Progenitor cell of endocrine pancreas (in vitro differentiated cells): ENCODE data around the gene NBAS. TPM values are rescaled to one million over a fixed set of nuclear protein-coding genes. Genes with fewer than 3 reads are reported as not detected.

ENCODE experiments used
- DNase-seq: peaks from one replicate; pipeline ENCODE4 v3.0.0; 2021; ENCODE audit warnings: low spot score; ENCODE audit not compliant: unreplicated experiment
- H3K27ac Mint-ChIP-seq: 2 replicates; pipeline ENCODE4 v1.8.0; 2021; ENCODE audit warnings: mild to moderate bottlenecking, moderate library complexity, mixed read lengths
- H3K27me3 Mint-ChIP-seq: 2 replicates; pipeline ENCODE4 v1.8.0; 2021; ENCODE audit warnings: mixed read lengths
- H3K36me3 Mint-ChIP-seq: 2 replicates; pipeline ENCODE4 v1.8.0; 2022; ENCODE audit warnings: mixed read lengths; ENCODE audit not compliant: insufficient read depth
- H3K4me1 Mint-ChIP-seq: 2 replicates; pipeline ENCODE4 v1.8.0; 2021; ENCODE audit warnings: low read depth, mixed read lengths
- H3K4me3 Mint-ChIP-seq: 2 replicates; pipeline ENCODE4 v1.8.0; 2021; ENCODE audit warnings: low read depth, mild to moderate bottlenecking, moderate library complexity, mixed read lengths
- H3K9me3 Mint-ChIP-seq: 2 replicates; pipeline ENCODE4 v1.8.0; 2021; ENCODE audit warnings: low read depth, mixed read lengths
- CTCF ChIP-seq: fragments of 200-600 bp; sonication (generic); IDR thresholded peaks from one replicate; pipeline ENCODE4 v1.5.0; 2021; ENCODE audit warnings: antibody characterized with exemption, mild to moderate bottlenecking; ENCODE audit not compliant: unreplicated experiment
- total RNA-seq: library from RNA; stranded (reverse); gene quantifications from 2 replicates; pipeline ENCODE4 v1.2.1, GENCODE V29; 2021

NBAS gene
- total RNA-seq, 1 donor from 2014 or later, result 63.0 TPM

- no peak overlapping the region for H3K27ac Mint-ChIP-seq
- H3K4me3 Mint-ChIP-seq, result no peak overlapping the region
- no peaks in the 10 kb centered on the region for H3K9me3 Mint-ChIP-seq
- no peak for TF ChIP-seq CTCF
- peaks cover 18% of the 10 kb centered on the region for H3K4me1 Mint-ChIP-seq
- no peaks in the 10 kb centered on the region for H3K27me3 Mint-ChIP-seq
- H3K36me3 Mint-ChIP-seq, result no peaks in the 10 kb centered on the region
- no peak for DNase-seq
These were observed 7.7 kb upstream of the NBAS start for GRCh38 chr2:15568874-15569273.

- no peak for DNase-seq
- no peak overlapping the region for H3K27ac Mint-ChIP-seq
- no peak overlapping the region for H3K4me3 Mint-ChIP-seq
- no peaks in the 10 kb centered on the region for H3K36me3 Mint-ChIP-seq
- H3K4me1 Mint-ChIP-seq, result peaks cover 23% of the 10 kb centered on the region
- H3K9me3 Mint-ChIP-seq, result no peaks in the 10 kb centered on the region
- no peak for TF ChIP-seq CTCF
- H3K27me3 Mint-ChIP-seq, result no peaks in the 10 kb centered on the region
These were observed 5.8 kb upstream of the NBAS start for GRCh38 chr2:15566912-15567311.

- H3K27ac Mint-ChIP-seq, result no peak overlapping the region
- no peak for DNase-seq
- H3K36me3 Mint-ChIP-seq, result no peaks in the 10 kb centered on the region
- no peak for TF ChIP-seq CTCF
- H3K9me3 Mint-ChIP-seq, result no peaks in the 10 kb centered on the region
- H3K27me3 Mint-ChIP-seq, result no peaks in the 10 kb centered on the region
- peaks cover 21% of the 10 kb centered on the region for H3K4me1 Mint-ChIP-seq
- H3K4me3 Mint-ChIP-seq, result no peak overlapping the region
These were observed 5.0 kb upstream of the NBAS start for GRCh38 chr2:15565994-15566671.

- no peaks in the 10 kb centered on the region for H3K36me3 Mint-ChIP-seq
- TF ChIP-seq CTCF, result no peak
- no peaks in the 10 kb centered on the region for H3K27me3 Mint-ChIP-seq
- no peak for DNase-seq
- H3K4me3 Mint-ChIP-seq, result no peak overlapping the region
- H3K27ac Mint-ChIP-seq, result no peak overlapping the region
- peaks cover 22% of the 10 kb centered on the region for H3K4me1 Mint-ChIP-seq
- no peaks in the 10 kb centered on the region for H3K9me3 Mint-ChIP-seq
These were observed 4.3 kb upstream of the NBAS start for GRCh38 chr2:15565392-15565791.

GRCh38 chr2:15563227-15564100, 2.3 kb upstream of the NBAS start:
- no peaks in the 10 kb centered on the region for H3K36me3 Mint-ChIP-seq
- H3K9me3 Mint-ChIP-seq, result no peaks in the 10 kb centered on the region
- no peak overlapping the region for H3K4me3 Mint-ChIP-seq
- H3K27ac Mint-ChIP-seq, result no peak overlapping the region
- no peaks in the 10 kb centered on the region for H3K27me3 Mint-ChIP-seq
- DNase-seq, result no peak
- H3K4me1 Mint-ChIP-seq, result peaks cover 30% of the 10 kb centered on the region
- TF ChIP-seq CTCF, result no peak
